ENCODE measurements around the gene CXCL14. TPM values are rescaled to one million over a fixed set of nuclear protein-coding genes. Genes with fewer than 3 reads are reported as not detected.

The CXCL14 gene
- total and polyA plus RNA-seq, 8 donors, result 0.93 to 19.6 (median 4.8) TPM

DNA sequence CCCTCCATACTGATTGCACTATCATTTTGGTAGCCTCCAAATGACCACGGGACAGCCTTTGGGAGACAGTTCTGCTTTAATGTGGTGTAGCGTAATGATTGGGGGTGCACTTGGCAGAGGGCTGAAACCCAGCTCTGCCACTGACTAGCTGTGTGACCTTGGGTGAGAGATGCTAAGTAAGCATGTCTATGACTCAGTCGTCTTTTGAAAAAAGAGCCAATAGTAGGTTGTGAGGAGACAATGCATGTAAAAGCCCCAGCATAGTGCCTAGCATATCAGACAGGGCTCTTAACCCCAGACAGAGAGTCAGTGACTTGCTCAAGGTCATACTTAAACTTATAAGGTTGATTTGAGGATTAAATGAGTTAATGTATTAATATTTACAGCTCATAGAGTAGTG is 18.0 kb upstream of the CXCL14 start:
- TF ChIP-seq CTCF (IDR thresholded peaks at IDR 0.05), result no peak
- no peak overlapping the region for H3K4me3 ChIP-seq
- ATAC-seq (no peak), FAIRE-seq (no peak), DNase-seq (no peak)
- no peaks in the 10 kb centered on the region for H3K4me1 ChIP-seq
- H3K27ac ChIP-seq, result no peak overlapping the region
- no peaks in the 10 kb centered on the region for H3K27me3 ChIP-seq
- WGBS, 2 donors, result 73 to 74% methylated on average over 3 of the region's 3 CpGs
- no peaks in the 10 kb centered on the region for H3K9me3 ChIP-seq
- H3K36me3 ChIP-seq, result no peaks in the 10 kb centered on the region
- intact Hi-C loops (cut with DNase I), result no loop called here

GRCh38 chr5:135596157-135596763 is 17.5 kb upstream of the CXCL14 start:
- ATAC-seq (no peak), FAIRE-seq (no peak), DNase-seq (no peak)
- no peaks in the 10 kb centered on the region for H3K36me3 ChIP-seq
- WGBS, 2 donors, result 78 to 85% methylated on average over 5 of the region's 5 CpGs
- H3K9me3 ChIP-seq, result no peaks in the 10 kb centered on the region
- intact Hi-C loops (cut with DNase I), result no loop called here
- no peak overlapping the region for H3K4me3 ChIP-seq
- H3K27ac ChIP-seq, result no peak overlapping the region
- TF ChIP-seq CTCF (IDR thresholded peaks at IDR 0.05), result no peak
- no peaks in the 10 kb centered on the region for H3K4me1 ChIP-seq
- no peaks in the 10 kb centered on the region for H3K27me3 ChIP-seq

DNA sequence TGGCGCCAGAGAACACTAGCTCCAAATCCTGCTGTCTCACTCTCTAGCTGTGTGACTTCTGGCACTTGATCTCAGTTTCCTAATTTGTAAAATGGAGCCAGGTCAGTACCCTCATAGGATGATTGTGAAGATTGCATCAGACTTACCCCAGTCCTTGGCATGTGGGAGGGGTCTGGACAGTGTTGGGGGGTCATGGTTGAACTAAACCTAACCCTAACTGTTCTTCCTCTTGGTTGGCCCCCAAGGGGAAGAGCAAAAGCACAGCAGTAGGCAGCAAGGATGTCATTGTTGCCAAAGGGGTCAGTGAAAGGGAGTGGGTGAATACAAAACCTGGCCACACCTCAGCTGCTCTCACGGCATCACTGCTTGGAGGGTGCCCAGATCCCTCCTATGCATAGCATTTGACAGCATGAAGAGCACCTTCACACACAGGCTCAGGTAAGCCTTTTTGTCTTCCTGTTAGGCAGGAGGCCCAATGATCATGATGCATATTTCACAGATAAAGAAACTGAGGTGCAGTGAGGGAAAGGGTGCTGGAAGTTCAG is 15.7 kb upstream of the CXCL14 start:
- intact Hi-C loops (cut with DNase I), result no loop called here
- DNase-seq (no peak), FAIRE-seq (no peak), ATAC-seq (no peak)
- Histone ChIP-seq H3K9me3 (no peaks in the 10 kb centered on the region), H3K4me3 (no peak overlapping the region), H3K36me3 (no peaks in the 10 kb centered on the region), H3K27me3 (no peaks in the 10 kb centered on the region), H3K27ac (no peak overlapping the region), H3K4me1 (no peaks in the 10 kb centered on the region)
- no peak for TF ChIP-seq CTCF (IDR thresholded peaks at IDR 0.05)
- 67 to 78% methylated on average over 2 of the region's 2 CpGs for WGBS, 2 donors

DNA sequence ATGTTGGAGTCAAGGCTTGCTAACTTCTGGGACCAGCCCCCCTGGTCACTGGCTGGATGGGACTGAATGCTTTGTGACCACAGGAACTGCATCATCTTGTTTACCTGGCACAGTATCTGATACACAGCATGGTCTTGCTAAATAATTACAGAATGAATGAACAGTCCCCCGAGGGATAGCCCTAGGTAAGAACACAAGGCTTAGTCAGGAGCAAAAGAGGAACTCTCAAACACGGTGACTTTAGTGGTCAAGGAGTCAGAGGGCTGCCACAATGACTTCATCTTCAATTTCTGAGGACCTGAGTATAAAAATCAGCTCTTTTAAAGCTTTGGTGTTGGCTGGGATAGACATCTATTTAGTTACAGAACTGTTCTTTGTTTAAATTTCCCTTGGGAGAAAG is 15.1 kb upstream of the CXCL14 start:
- ATAC-seq (no peak), FAIRE-seq (no peak), DNase-seq (no peak)
- no peaks in the 10 kb centered on the region for H3K36me3 ChIP-seq
- no peaks in the 10 kb centered on the region for H3K9me3 ChIP-seq
- intact Hi-C loops (cut with DNase I), result no loop called here
- no peak overlapping the region for H3K4me3 ChIP-seq
- no peak overlapping the region for H3K27ac ChIP-seq
- no peaks in the 10 kb centered on the region for H3K4me1 ChIP-seq
- 45 to 56% methylated on average over 2 of the region's 2 CpGs for WGBS, 2 donors
- TF ChIP-seq CTCF (IDR thresholded peaks at IDR 0.05), result no peak
- no peaks in the 10 kb centered on the region for H3K27me3 ChIP-seq

DNA sequence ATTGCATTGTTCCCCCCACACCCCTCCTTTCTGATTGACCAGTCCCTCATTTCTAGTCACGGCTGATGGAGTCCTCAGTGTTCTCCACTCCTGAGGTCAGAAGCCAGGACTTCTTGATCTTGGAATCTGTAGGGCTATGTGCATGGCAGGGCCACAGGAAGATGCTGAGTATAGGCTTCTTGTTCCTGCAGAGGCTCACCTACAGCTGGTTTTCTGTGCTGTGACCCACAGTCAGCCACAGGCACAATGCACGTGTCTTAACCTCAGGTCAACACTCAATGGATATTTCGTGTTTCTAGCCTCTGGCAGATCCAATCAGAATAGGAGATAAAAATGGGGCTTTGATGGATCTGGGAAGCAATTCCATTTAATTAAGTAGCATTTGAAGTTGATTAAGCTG is 14.3 kb upstream of the CXCL14 start:
- Histone ChIP-seq H3K9me3 (no peaks in the 10 kb centered on the region), H3K27me3 (no peaks in the 10 kb centered on the region), H3K27ac (no peak overlapping the region), H3K36me3 (no peaks in the 10 kb centered on the region), H3K4me3 (no peak overlapping the region), H3K4me1 (no peaks in the 10 kb centered on the region)
- 47 to 52% methylated on average over 3 of the region's 3 CpGs for WGBS, 2 donors
- FAIRE-seq (no peak), DNase-seq (no peak), ATAC-seq (no peak)
- no peak for TF ChIP-seq CTCF (IDR thresholded peaks at IDR 0.05)
- intact Hi-C loops (cut with DNase I), result no loop called here
